ENCODE measurements around the gene SPATA31E1. TPM values are rescaled to one million over a fixed set of nuclear protein-coding genes. Genes with fewer than 3 reads are reported as not detected.
A peak's percentile ranks its signal among the peaks of the same experiment; 100 is the strongest.

The SPATA31E1 gene
- total RNA-seq (not detected), polyA plus RNA-seq (not detected)
- long read RNA-seq, donor 1 = 0 reads
- long read RNA-seq, donor 2 = 0 reads
- long read RNA-seq, donor 3 = 0 reads

DNA sequence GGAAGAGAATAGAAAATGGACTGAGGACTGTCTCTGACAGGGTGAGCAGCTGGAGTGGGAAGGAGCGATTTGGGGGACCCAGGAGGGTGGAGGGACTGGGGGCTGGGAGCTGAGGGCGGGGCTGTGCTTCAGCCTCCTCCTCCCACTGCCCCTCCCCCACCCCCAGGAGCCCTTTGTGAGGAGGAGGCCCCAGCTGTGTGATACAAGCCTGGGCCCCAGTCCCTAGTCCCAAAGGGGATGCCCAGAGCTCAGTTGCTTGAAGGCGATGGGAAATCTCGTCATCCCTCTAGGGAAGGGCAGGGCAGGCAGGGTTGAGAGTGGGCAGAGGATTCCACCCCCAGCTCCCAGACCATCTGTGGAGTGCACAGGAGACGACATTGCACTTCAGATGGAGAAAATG, at the start of gene SPATA31E1:
Gene SPATA31E1, plus strand, starts transcription at position 251 of the 400 bp plus-strand sequence. Its CDS starts 15 bp downstream, at position 266.
- DNase-seq = no peak
- H3K4me1 ChIP-seq = no peaks in the 10 kb centered on the region
- TF ChIP-seq, protein P1, sequence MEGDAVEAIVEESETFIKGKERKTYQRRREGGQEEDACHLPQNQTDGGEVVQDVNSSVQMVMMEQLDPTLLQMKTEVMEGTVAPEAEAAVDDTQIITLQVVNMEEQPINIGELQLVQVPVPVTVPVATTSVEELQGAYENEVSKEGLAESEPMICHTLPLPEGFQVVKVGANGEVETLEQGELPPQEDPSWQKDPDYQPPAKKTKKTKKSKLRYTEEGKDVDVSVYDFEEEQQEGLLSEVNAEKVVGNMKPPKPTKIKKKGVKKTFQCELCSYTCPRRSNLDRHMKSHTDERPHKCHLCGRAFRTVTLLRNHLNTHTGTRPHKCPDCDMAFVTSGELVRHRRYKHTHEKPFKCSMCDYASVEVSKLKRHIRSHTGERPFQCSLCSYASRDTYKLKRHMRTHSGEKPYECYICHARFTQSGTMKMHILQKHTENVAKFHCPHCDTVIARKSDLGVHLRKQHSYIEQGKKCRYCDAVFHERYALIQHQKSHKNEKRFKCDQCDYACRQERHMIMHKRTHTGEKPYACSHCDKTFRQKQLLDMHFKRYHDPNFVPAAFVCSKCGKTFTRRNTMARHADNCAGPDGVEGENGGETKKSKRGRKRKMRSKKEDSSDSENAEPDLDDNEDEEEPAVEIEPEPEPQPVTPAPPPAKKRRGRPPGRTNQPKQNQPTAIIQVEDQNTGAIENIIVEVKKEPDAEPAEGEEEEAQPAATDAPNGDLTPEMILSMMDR (IDR thresholded peaks at IDR 0.05) = no peak
- TF ChIP-seq POLR2A (IDR thresholded peaks at IDR 0.05) = no peak
- 61 to 71% (median 63%) methylated on average over 5 of the region's 5 CpGs for WGBS, 4 donors
- intact Hi-C loops (cut with DNase I) = no loop called here
- no peak within 1 kb of the TSS for H3K27ac ChIP-seq
- no peak within 1 kb of the TSS for H3K4me3 ChIP-seq
- H3K27me3 ChIP-seq = no peaks in the 10 kb centered on the region
- no peaks in the 10 kb centered on the region for H3K36me3 ChIP-seq
- ATAC-seq = no peak
- peaks cover 0 to 5% (median 0%) of the 10 kb centered on the region in 12 donors for H3K9me3 ChIP-seq

DNA sequence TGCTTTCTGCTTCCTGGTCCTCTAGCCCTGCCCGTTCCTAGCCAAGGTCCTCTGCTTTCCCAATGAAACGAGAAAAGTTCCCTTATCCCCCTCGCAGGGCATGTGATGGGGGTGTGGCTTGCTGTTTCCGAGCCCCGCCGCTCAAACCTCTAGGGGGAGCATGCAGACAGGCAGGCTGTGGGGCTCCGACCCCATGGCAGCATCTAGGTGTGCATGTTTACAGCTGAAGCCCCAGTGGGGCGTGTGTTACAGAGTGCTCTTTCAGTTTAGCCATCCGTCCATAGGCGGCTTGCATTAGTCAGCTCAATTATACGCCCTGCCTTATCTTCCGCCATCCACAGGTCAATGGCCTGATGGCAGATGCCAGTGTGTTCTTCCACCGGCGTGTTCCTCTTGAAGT, 48.3 kb upstream of the SPATA31E1 start:
- Histone ChIP-seq H3K9me3 (no peaks in the 10 kb centered on the region), H3K36me3 (no peaks in the 10 kb centered on the region), H3K4me3 (no peak overlapping the region), H3K4me1 (peaks cover 0 to 4% (median 0%) of the 10 kb centered on the region in 12 donors), H3K27me3 (peaks cover 0 to 40% (median 0%) of the 10 kb centered on the region in 9 donors), H3K27ac (no peak overlapping the region)
- DNase-seq (no peak), ATAC-seq (no peak)
- intact Hi-C loops (cut with DNase I) = no loop called here
- TF ChIP-seq, protein P1 (IDR thresholded peaks at IDR 0.05) = peak in 1 of 12 donors; percentile 7
- TF ChIP-seq POLR2A (IDR thresholded peaks at IDR 0.05) = no peak
- WGBS, 4 donors = 35 to 52% (median 46%) methylated on average over 13 to 14 of the region's 14 CpGs

DNA sequence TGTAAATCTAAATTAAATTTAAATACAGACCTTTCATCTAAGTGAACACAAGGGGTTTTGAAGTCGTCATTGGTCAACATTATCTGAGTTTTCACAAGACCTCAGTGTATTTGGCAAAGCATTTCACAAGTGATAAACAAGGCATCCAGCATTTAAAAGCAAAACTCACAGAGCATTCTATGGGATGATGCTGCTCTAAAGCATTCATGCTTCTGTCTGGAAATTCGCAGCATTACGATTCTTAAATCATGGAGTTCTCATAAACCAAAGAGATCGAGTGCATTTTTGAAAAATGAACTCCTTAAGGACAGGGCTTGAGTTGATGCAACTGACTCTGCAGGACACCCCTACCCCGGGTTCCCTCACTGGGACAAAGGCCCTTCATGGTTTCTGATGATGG, 46.1 kb upstream of the SPATA31E1 start:
- H3K27ac ChIP-seq = no peak overlapping the region
- no peak for DNase-seq
- no peaks in the 10 kb centered on the region for H3K36me3 ChIP-seq
- intact Hi-C loops (cut with DNase I) = no loop called here
- peaks cover 0 to 5% (median 0%) of the 10 kb centered on the region in 12 donors for H3K4me1 ChIP-seq
- H3K27me3 ChIP-seq = peaks cover 0 to 41% (median 0%) of the 10 kb centered on the region in 9 donors
- TF ChIP-seq, protein P1 (IDR thresholded peaks at IDR 0.05) = no peak
- TF ChIP-seq POLR2A (IDR thresholded peaks at IDR 0.05) = no peak
- no peak for ATAC-seq
- WGBS, 4 donors = 84 to 91% (median 86%) methylated on average over 5 of the region's 5 CpGs
- H3K9me3 ChIP-seq = no peaks in the 10 kb centered on the region
- H3K4me3 ChIP-seq = no peak overlapping the region

DNA sequence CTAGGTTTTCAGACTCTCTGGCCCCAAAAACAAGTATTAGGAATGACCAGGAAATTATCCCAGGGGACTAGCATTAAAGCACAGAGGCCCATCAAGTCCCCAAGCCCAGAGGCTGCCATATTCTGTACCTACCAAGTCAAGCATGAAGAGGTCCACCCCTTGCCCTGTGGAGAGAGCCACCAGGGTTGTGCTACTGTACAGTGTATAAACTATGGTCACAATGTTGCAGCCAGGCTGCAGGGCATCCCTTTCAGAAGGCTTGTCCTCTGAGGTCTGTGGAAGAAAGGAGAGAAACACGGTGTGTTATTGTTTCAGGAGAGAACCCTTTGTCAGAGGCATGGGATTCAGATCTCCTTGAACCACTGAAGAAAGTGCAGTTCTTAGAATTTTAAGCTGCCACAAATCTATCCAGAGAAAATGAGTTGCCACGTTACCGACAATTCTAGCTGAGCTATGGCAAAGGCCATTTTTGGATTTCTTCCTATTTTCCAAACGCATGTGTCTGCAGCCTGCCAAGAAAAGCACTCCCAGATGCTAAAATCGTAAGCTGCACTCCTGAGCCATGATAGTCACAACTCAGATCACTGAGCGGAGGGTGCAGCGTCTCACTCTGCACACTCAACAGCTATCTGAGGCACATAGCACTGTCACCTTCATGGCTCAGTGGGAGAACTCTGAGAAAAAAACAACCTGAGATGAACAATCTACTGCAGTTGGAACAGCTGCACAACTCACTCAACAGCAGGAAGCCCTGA, 45.5 kb upstream of the SPATA31E1 start:
- TF ChIP-seq, protein P1 (IDR thresholded peaks at IDR 0.05) = no peak
- TF ChIP-seq POLR2A (IDR thresholded peaks at IDR 0.05) = no peak
- H3K9me3 ChIP-seq = no peaks in the 10 kb centered on the region
- 21 to 42% (median 36%) methylated on average over 7 of the region's 7 CpGs for WGBS, 4 donors
- H3K36me3 ChIP-seq = no peaks in the 10 kb centered on the region
- intact Hi-C loops (cut with DNase I) = no loop called here
- no peak overlapping the region for H3K27ac ChIP-seq
- peaks cover 0 to 5% (median 0%) of the 10 kb centered on the region in 12 donors for H3K4me1 ChIP-seq
- DNase-seq (no peak), ATAC-seq (peak in 2 of 4 donors; percentile 36 to 50)
- peaks cover 0 to 47% (median 0%) of the 10 kb centered on the region in 9 donors for H3K27me3 ChIP-seq
- H3K4me3 ChIP-seq = no peak overlapping the region

Measured in heart left ventricle (tissue), 16 donors.